ENCODE measurements around the gene BACE1. TPM values are rescaled to one million over a fixed set of nuclear protein-coding genes. Genes with fewer than 3 reads are reported as not detected.

The BACE1 gene
- total and polyA plus RNA-seq, 10 donors, result 2.1 to 31.7 (median 18.8) TPM

GRCh38 chr11:117334896-117335295, 18.8 kb upstream of the BACE1 start:
- DNase-seq, result peak; percentile 43
- WGBS, 5 donors, result 80 to 98% (median 90%) methylated on average over 6 of the region's 6 CpGs
- no peaks in the 10 kb centered on the region for H3K27me3 ChIP-seq (replicated peaks in 1 of 7)

DNA sequence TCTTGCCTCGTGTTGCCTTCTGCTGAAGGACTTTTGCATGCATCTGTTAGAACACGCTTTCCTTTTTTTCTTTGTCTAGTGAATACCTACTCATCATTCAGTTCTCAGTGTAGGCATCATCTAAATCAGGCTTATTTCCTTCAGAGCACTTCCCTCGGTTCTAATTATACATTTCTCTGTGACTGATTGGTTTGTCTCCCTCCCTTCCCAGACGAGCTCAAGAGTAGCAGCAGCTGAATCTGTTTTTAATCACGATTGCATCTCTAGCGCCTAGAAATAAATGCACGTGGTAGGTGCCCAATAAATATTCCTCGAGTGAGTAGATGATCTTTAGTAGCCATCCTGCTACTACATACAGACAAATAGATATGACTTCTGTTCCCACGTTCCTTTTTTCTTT, 17.9 kb upstream of the BACE1 start:
- Histone ChIP-seq H3K4me1 (peaks cover 4 to 19% (median 6%) of the 10 kb centered on the region in 6 donors), H3K27me3 (replicated peaks in 1 of 7) (no peaks in the 10 kb centered on the region), H3K4me3 (no peak overlapping the region), H3K27ac (no peak overlapping the region), H3K9me3 (no peaks in the 10 kb centered on the region), H3K36me3 (peaks cover 0 to 35% (median 15%) of the 10 kb centered on the region in 6 donors)
- DNase-seq, result no peak
- no peak for TF ChIP-seq POLR2A (IDR thresholded peaks at IDR 0.05)
- TF ChIP-seq CTCF (IDR thresholded peaks at IDR 0.05 in 8 of 11, conservative IDR thresholded peaks at IDR 0.05 in 3 of 11), result no peak
- TF ChIP-seq POLR2AphosphoS5 (IDR thresholded peaks at IDR 0.05), result no peak
- 88 to 94% (median 89%) methylated on average over 9 of the region's 9 CpGs for WGBS, 5 donors
- intact Hi-C loops (cut with DNase I; ENCODE audit: low total_unique reads), result no loop called here

More at GRCh38 chr11:117334896-117335295, 18.8 kb upstream of the BACE1 start:
- no peaks in the 10 kb centered on the region for H3K9me3 ChIP-seq
- H3K27ac ChIP-seq, result no peak overlapping the region
- peaks cover 0 to 9% (median 0%) of the 10 kb centered on the region in 6 donors for H3K4me1 ChIP-seq
- intact Hi-C loops (cut with DNase I; ENCODE audit: low total_unique reads), result no loop called here
- peaks cover 0 to 44% (median 19%) of the 10 kb centered on the region in 6 donors for H3K36me3 ChIP-seq
- no peak overlapping the region for H3K4me3 ChIP-seq
- TF ChIP-seq POLR2AphosphoS5 (IDR thresholded peaks at IDR 0.05) (no peak), POLR2A (IDR thresholded peaks at IDR 0.05) (no peak), CTCF (IDR thresholded peaks at IDR 0.05 in 8 of 11, conservative IDR thresholded peaks at IDR 0.05 in 3 of 11) (no peak)

GRCh38 chr11:117332843-117333242, 16.8 kb upstream of the BACE1 start:
- intact Hi-C loops (cut with DNase I; ENCODE audit: low total_unique reads), result no loop called here
- WGBS, 5 donors, result 49 to 90% (median 71%) methylated on average over 2 of the region's 2 CpGs
- H3K9me3 ChIP-seq, result no peaks in the 10 kb centered on the region
- TF ChIP-seq POLR2AphosphoS5 (IDR thresholded peaks at IDR 0.05) (no peak), CTCF (IDR thresholded peaks at IDR 0.05 in 8 of 11, conservative IDR thresholded peaks at IDR 0.05 in 3 of 11) (no peak), POLR2A (IDR thresholded peaks at IDR 0.05) (no peak)
- H3K27me3 ChIP-seq (replicated peaks in 1 of 7), result no peaks in the 10 kb centered on the region
- H3K36me3 ChIP-seq, result peaks cover 0 to 25% (median 10%) of the 10 kb centered on the region in 6 donors
- no peak overlapping the region for H3K4me3 ChIP-seq
- no peak overlapping the region for H3K27ac ChIP-seq
- DNase-seq, result peak; percentile 21
- peaks cover 6 to 26% (median 13%) of the 10 kb centered on the region in 6 donors for H3K4me1 ChIP-seq

GRCh38 chr11:117328375-117329010, 12.4 kb upstream of the BACE1 start:
- Histone ChIP-seq H3K27ac (peak overlapping the region; percentile 83 to 93 (median 90)), H3K27me3 (replicated peaks in 1 of 7) (no peaks in the 10 kb centered on the region), H3K4me3 (peak overlapping the region; percentile 71 to 95 (median 86)), H3K36me3 (no peaks in the 10 kb centered on the region), H3K4me1 (peaks cover 6 to 33% (median 13%) of the 10 kb centered on the region in 6 donors), H3K9me3 (no peaks in the 10 kb centered on the region)
- no peak for TF ChIP-seq CTCF (IDR thresholded peaks at IDR 0.05 in 8 of 11, conservative IDR thresholded peaks at IDR 0.05 in 3 of 11)
- no peak for TF ChIP-seq POLR2AphosphoS5 (IDR thresholded peaks at IDR 0.05)
- TF ChIP-seq POLR2A (IDR thresholded peaks at IDR 0.05), result no peak
- DNase-seq, result peak; percentile 60
- intact Hi-C loops (cut with DNase I; ENCODE audit: low total_unique reads), result loop anchor here (10.0 kb wide), 1 partner anchor 94 kb away; the partner anchor contains the start of genes PCSK7 and RNF214
- WGBS, 5 donors, result 13 to 15% (median 14%) methylated on average over 15 of the region's 15 CpGs
